Activated CD8-positive, alpha-beta memory T cell treated with anti-CD3 and anti-CD28 coated beads, Interleukin-2, amount 50 U/mL, for 24 hours (primary cell): ENCODE data around the gene MCTP2.
A peak's percentile ranks its signal among the peaks of the same experiment; 100 is the strongest.

Experiments used
- DNase-seq: peaks from one replicate; pipeline ENCODE4 v3.0.0-alpha.2; 2020; ENCODE audit errors: extremely low read depth

Gene MCTP2

DNA sequence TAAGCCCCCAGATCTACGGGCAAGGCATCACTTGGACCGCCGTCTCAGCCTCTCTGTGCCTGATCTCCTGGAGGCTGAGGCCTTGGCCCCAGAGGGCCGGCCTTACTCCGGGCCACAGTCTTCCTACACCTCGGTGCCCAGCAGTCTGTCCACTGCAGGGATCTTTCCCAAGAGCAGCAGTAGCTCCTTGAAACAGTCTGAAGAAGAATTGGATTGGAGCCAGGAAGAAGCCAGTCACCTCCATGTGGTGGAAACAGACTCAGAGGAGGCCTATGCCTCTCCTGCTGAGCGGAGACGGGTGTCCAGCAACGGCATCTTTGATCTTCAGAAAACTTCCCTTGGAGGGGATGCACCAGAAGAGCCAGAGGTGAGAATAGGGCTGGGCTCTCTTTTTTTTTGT is 67.0 kb downstream of the MCTP2 start:
- DNase-seq = no peak

DNA sequence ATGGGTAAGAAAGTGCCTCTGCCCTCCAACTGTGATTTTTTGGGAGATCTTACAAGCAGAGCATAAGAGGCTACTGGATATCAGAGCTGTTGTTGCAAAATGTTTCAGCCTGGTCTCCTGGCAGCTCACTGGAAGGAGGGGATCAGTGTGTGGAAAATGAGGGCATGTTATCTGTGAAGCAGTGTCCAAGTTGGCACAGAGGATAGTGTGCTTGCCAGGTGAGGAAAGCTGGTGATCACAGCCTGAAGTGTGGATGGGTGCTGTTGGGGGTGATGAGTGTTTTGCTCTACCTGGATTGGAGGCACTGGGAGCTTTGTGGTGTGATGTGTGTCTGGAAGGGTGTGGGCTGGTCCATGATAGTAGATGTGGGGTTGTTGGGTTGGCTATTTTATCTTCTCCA is 69.3 kb downstream of the MCTP2 start:
- no peak for DNase-seq

DNA sequence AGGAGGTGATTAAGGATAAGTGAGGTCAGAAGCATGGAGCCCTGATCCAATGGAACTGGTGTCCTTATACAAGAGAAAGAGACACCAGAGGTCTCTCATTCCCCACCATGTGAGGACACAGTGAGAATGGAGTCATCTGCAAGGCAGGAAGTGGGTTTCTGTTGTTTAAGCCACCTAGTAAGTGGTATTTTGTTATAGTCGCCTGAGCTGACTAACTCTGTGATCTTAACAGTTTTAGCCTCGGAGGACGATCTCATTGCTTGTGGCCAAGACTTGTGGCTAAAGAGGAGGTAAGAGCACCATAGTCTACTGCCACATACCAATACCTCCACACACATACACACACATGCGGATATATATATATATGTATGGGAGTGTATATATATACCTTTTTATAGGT is 73.8 kb downstream of the MCTP2 start:
- DNase-seq = no peak

DNA sequence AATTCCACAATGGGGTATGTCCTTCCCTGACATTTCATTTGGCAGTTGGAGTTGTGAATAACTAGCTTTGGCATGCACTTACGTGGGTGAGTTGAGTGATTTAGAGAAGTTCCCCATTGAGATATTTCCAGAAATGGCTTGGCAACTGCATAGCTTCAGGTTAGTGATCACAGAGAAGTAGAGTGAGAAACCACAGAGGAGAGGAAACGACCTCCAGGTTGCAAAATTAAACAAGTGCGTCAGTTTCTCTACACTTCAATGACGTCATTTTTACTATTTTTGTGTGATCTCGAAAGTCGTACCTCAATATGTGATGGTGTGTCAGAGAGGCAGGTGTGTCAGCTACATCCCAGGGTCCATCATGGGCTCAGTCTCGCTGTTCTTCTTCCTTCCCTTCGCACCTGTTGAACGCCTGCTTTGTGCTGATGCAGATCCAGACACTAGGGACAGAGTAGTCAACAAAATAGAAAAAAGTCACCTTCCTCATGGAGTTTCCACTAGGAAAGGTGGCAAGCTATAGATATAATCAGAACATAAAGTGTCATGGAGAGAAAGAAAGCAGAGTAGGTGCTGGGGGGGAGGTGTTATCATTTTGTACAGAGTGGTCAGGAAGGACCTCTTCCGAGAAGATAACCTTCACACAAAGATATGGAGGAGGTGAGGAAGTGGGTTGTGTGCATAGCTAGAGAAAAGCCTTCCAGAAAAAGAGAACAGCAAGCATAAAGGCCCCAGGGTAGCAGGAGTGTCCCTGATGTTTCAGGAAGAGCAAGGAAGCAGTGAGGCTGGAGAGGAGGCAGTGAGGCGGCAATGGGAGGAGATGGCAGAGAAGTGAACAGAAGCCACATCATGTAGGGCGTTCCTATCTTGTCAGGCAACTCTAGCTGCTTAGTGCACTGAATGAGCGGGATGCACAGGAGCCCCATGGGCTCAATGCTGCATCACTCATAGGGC is 75.6 kb downstream of the MCTP2 start:
- no peak for DNase-seq

DNA sequence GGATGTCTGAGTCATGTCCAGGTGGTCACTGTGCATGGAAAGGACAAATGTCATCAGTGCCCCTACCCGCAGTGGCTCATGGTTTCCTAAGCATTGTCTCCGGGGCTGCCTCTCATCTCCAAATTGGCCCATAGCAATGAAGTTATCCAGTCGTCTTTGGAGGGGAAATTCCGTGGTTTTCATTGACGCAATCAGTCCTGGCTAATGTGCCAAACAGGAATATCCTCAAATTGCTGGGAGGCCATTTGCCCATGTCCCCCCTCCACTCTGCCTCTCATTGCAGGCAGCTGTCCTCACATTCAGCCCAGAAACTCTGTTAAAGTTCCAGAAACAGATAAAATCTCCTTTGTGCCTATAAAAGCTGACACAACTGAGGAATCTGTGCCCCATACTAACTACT is 81.6 kb downstream of the MCTP2 start:
- no peak for DNase-seq

DNA sequence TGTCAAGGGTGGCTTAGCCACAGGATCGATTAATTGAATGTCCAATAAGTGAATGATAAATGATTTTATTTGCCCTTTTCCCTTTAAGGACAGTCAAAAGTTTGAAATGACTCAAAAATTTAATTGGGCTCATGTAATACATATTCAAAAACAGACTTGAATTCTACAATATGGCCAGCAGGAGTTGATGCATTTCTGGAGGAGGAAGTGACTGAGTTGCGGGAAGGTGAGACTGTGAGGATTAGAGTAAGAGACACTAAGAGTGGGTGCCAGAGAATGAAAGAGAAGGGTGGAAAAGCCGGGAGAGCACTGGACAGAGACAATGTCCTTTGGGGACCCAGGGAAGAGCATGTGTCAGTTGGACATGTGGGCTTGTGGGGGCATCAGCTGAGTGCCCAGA is 83.3 kb downstream of the MCTP2 start:
- DNase-seq = no peak

DNA sequence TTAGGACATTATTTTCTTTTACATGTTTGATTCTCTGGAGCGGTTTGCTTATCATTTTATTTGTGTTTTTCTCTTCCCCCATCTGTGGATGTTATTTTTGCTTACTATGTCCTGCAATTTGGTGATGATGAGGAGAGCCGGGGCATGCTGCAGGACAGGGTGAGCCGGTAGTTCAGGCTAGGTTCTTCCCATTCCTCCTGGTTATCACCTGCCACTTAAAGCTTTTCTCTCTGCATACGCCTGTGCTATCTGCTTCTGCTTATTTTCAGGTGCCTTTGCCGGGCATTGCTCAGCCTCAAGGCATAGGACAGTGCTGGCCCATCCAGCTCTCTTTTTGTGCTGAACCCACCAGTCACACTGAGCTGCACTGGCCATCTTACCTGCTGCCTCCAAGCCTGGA is 85.8 kb downstream of the MCTP2 start:
- no peak for DNase-seq

DNA sequence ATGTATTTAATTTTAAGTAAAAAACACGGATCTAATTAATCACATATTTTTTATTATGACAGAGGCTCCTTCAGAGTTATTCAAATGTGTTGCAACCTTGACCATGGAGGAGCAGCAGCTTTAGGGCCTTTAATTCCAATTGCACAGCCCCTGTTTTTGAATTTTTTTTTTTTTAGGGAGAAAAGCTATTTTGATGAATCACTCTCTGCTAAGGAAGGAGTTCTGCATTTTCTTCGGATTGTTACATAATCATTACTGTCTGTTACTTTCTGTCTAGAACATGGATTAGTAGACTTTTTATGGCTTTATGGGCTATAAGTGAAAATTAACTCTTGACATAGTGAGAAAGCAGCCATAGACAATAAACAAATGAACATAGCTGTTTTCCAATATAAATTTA is 90.8 kb downstream of the MCTP2 start:
- DNase-seq = no peak

DNA sequence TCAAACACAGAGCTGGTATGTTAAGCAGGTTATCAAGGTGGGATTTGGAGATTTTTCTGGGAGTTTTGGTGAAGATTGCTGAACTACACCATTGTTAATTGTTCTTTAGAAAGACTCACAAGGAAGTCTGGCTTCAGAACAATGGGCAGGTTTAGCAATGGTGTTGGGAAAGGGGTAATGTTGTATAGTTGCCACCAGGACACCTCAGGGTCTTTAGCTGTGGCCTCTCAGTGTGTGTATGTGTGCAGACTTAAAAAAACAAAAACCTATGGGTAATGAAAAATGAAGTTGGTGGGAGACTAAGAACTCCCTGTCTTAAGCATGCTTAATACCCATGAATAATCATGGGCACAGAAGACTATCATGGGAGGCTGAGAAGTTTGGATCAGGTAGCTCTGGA is 91.7 kb downstream of the MCTP2 start:
- DNase-seq = no peak

DNA sequence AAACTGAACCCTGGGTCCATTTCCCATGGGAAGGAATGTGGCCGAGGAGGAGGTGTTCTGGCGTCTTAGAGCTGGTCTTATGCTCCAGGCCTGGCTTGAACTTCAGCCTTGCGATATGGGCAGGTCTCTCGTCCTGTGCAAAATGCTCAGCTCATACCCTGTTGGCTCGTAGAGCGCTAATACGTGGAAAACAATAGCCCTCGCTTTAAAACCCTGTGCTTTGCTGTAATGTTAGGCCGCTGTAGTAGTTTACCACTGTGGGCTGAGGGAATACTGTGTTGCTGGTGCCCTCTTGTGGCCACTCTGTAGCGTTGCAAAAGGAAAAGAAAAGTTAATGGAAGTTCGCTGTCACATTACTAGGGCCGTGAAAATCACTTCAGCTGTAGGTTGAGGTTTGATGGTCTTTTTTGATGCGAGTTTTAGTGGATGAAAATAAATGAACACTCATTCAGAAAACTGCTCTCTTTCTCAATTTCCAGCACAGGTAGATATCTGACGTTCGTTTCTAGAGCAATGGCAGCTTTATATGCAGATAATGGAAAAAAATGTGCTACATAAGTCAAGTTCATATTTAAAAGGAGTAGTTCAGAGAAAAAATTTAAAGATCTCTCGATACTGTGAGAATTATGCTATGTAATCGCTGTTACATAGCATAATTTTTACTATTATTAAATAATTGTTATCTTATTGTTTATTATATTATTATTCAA is 92.9 kb downstream of the MCTP2 start:
- DNase-seq = peak; percentile 15

DNA sequence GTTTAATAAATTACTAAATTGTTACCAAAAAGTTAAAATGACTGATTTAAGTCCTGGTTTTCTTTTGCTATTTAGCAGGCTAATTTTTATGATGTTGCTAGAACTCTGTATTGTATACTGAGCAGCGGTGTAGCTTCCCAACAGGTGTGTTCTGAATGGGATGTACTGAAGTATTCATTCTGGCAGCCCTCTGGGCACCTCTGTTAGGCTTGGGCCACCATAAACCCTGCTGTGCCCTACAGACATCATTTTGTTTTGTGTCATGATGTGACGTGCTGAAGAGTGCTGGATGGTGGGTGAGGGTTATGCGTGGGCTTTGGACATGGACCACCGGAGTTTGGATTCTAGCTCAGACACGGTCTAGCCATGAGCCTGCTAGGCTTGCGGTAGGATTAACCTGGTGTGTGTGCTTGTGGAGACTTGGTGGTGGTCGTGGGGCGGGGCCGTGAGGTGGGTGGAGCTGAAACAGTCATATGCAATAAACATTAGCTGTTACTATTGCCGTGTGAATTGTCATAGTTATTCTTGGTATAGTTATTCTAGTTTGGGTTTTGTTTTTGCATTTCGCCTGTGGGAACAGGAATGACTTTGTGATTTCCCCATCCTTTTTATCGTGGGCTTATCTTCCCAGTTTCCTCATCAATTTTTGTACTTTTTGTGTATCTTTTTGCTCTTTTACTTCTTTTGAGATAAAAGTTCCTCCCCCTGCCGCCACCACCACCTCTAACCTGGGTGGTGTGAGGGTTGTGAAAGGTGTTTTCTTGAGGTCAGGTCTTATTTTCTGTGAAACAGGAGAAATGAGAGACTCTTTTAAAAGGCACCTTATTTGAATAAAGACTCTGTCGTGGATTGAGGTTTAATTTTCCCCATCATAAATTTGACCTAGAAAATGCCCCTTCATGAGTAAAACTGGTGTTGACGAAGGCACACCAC is 93.7 kb downstream of the MCTP2 start:
- DNase-seq = no peak

DNA sequence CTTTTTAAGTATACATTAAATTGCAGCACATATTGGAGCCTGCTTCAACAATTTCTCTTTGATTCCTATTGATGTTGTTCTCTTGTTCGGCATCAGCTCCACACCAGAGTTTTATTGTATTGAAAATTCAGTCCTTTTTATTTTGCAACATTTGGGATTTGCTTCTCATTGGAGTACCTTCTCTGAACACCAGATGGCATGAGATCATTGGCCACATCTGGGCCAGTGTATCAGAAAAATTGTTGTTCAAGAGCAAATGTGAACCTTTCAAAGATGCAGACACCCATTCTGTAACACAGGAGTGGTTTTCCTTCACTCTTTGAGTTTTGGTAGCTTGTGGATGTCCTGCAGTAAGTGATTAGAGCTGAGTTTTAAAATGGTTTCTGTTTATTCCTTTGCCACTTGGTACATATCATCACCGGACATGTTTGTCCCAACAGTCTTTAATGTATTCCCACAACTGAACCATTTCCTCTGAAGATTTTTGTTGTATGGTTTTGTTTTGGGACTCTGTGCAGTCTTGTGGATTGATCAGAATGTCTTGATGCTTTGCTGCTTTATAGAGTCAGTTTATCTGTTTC is 96.1 kb downstream of the MCTP2 start:
- no peak for DNase-seq

DNA sequence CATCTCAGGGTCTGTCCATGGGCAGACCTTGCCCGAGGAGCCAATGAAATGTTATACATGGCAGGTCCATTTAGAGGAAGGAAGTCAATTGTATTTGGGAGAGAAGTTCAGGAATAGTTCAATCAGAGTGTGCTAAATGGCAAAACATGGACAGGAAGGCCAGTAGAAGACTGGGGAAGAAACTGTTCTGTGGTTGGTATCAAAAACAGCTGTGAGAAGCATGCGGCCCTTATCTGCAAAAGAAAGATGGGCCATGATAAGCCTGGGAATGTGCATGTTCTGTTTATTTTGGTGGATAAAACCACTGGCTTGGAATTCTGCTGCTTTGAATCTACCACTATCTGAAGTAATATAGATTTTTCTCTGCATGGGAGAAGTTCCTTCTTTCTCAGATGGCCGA is 100.4 kb downstream of the MCTP2 start:
- no peak for DNase-seq

DNA sequence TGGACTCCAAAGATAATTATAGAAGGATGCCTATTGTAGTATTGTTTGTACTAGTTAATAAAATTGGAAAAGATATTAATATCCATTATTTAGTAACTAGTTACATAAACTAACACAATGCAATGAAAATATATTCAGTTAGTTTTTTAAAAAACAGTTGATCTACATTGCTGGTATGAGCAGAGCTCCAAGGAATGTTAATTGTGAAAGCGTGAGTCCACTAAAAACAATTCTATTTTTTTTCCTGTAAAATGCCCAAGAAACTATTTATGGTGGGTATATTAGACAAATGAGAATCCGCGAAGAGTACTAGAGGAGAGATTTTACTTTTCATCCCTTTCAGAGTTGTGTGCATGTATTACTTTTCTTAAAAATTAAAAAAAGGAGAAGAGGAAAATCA is 104.3 kb downstream of the MCTP2 start:
- no peak for DNase-seq

DNA sequence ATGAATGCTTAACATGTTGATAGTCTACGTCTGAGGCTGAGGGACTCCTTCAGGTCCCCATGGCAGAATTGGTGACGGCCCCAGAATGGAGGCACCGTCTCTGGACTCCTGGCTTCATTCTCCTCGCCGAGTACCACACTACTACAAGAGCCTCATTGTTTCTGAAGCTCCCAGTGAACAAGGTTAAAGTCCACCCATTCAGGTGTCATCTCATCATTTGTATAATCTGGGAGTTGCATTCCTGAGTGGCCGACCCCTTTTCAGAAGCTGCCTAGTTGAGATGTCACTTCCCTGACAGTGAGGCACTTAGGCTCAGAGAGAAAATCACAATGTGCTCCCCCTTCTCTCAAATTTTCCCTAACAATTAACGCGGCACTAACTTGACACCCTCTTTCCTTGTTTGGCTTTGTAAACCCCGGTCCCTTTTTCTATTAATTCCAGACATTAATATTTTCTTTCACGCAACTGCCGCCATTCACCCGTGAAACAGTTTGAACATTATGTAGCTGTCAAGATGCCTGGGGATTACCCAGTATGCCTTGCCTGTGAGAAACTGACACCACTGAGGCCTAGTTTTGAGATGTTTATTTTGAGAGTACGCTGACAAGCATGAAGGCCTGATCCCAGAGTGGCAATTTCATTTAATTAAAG is 105.6 kb downstream of the MCTP2 start:
- no peak for DNase-seq

DNA sequence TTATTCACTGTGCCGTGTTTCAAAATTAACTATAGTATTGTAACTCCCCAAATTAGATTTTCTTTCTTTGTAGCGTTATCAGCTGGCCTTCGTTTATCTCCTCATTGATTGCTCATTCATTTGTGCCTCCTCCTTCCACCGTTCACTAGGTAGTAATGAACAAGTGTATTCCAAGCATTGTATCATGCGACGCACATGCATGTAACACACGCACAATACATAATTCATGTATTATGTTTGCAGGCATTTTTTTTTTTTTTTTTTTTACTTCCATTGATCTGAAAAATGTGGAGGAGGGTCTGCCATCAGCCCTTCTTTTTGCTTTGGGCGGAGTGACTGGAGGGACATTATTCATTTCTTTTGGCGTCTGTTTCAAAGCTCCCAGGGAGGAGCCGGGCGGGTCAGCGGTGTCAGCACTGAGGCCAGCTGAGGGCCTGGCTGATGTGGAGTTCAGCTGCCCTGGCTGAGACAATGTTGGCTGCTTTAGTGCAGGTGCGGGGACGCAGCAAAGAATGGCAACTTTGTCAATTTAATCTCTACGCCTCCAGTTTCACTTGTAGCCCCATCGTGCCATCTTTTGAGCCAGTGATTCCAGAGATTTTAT is 107.0 kb downstream of the MCTP2 start:
- DNase-seq = no peak

DNA sequence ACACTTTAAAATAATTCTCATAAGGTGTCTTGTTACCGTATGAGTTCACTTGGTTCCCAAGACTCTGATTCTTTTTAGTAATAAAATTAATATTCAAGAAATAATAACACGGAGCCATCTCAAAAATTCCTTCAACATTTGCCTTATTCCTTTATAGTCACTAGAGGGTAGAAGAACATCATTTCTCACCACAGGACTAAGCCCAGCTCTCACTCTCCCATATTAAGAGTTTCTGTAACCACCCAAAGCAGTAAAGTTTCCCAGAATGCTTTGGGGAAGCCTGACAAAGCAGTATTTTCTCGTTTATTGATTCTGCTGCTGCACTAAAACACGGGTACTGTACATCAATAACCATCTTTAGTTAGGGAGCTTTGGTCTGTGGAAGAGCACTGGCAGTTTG is 114.9 kb downstream of the MCTP2 start:
- DNase-seq = no peak

DNA sequence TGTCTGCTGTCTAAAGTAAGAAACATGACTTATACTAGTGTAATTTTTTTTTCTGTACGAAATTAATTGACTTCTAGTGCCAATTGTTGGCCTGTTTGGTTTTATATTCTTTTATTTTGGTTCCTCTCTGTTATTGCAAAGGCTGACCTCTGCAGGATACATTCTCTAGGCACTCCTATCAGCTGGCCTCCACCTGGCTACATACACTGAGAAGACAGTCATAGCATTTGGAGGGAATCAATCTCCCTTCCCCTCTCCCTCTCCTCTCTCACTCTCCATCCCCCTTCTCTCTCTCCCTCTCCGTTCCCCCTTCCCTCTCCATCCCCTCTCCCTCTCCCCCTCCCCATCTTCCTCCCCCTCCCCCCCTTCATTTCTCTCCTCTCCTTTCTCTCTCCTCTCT is 116.7 kb downstream of the MCTP2 start:
- no peak for DNase-seq

DNA sequence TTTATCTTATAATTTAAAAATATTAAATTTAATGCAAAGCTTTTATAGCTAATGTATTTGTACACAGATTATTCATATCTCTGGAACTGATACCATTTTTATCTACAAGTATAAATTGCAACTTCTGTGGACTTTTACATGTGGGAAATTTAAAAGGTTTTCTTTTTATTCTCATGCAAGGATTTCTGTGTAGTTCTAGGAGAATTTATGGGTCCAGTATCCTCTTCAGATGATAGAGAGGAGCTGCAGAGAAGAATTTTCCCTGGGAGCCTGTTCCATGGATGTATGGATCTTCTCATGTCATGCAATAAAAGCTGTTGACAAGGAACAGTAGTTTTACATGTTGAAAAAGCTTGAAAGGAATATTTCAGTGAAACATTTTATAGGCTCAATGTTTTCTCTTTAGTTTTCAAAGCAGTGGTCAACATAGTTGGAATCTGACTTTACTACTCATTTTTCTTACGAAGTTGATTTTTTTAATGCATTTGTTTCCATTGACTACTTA is 119.7 kb downstream of the MCTP2 start:
- no peak for DNase-seq

DNA sequence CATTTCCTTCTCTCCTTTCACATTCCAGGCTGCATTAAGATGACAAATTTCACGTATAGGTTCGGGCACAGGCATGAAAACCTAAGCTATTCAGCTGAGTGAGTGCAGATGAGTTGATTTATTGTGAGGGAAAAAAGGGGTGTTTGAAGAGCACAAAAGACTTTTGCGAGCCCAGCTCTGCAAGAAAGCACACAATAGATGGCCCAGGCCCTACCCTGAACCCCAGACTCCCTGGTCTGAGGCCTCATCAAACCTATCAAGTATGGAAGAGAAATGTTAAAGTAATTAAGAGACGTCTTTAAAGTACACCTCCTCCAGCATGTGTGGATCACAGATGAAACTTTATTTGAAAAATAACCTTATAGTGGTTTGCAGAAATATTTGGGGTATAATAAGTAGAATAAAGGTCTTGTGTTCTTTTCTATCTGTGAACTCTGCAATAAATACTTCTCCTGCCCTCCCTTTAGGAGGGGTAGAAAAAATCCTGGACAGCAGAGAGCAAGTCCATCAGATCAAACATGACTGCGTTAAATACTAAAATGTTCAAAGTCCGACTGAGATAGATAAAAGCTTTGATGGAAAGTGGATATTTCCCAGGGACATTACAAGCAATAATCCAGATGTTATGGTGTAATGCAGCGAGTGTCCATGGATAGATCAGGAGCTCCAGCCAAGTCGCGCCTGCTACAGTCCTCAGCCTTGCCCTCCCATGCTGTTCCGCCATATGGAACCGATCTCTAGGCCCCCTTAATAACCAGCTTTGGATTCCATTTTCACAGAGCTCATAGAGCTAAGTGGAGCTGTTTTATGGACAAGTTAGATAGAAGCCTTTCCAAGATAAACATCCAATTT is 121.5 kb downstream of the MCTP2 start:
- no peak for DNase-seq
